ENCODE measurements around the gene MTMR2.
A peak's percentile ranks its signal among the peaks of the same experiment; 100 is the strongest.
"Not testable (repeated sequence)": the region's sequence is repeated elsewhere in the genome, so short reads cannot be mapped to it uniquely, and the experiment has no call there.

MTMR2 gene

DNA sequence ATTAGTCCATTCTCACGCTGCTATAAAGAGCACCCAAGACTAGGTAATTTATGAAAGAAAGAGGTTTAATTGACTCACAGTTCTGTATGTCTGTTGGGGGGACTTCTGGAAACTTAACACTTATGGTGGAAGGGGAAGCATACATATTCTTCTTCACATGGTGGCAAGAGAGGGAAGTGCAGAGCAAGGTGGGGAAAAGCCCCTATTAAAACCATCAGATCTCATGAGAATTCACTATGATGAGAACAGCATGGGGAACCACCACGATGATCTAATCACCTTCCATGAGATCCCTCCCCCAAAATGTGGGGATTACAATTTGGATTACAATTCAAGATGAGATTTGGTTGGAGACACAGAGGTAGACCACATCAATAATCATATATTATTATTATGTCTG is 107.9 kb downstream of the MTMR2 start:
- DNase-seq (ENCODE audit: low read depth in 2 of 2): no peak

DNA sequence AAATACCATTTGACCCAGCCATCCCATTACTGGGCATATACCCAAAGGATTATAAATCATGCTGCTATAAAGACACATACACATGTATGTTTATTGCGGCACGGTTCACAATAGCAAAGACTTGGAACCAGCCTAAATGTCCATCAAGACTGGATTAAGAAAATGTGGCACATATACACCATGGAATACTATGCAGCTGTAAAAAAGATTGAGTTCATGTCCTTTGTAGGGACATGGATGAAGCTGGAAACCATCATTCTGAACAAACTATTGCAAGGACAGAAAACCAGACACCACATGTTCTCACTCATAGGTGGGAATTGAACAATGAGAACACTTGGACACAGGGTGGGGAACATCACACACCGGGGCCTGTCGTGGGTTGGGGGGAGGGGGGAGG is 112.9 kb downstream of the MTMR2 start:
- not testable (repeated sequence) for DNase-seq (ENCODE audit: low read depth in 2 of 2)

DNA sequence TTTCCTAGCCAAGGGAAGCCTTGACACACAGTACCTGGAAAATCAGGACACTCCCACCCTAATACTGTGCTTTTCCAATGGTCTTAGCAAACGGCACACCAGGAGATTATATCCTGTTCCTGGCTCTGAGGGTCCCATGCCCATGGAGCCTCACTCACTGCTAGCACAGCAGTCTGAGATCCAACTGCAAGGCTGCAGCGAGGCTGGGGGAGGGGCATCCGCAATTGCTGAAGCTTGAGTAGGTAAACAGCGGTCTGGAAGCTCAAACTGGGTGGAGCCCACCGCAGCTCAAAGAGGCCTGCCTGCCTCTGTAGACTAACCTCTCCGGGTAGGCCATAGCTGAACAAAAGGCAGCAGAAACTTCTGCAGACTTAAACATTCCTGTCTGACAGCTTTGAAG is 117.4 kb downstream of the MTMR2 start:
- DNase-seq (ENCODE audit: low read depth in 2 of 2): not testable (repeated sequence)

DNA sequence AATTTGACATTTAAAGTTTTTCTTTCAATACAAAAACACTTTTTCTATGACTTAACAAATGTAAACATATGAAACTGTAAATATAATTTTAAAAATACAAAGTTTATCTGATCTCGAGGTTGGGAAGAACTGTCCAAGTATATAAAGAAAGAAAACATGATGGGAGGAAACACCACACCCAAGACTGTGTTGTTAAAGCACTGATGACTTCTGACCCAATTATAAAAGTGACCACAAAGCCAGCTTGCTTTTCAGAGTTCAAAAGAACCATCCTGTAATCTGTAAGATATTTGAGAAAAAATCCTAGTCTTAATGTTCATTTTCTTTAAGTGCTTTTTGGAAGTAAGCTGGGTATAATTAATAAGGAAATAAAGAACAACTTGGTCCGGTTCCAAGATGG is 118.0 kb downstream of the MTMR2 start:
- no peak for DNase-seq (ENCODE audit: low read depth in 2 of 2)

DNA sequence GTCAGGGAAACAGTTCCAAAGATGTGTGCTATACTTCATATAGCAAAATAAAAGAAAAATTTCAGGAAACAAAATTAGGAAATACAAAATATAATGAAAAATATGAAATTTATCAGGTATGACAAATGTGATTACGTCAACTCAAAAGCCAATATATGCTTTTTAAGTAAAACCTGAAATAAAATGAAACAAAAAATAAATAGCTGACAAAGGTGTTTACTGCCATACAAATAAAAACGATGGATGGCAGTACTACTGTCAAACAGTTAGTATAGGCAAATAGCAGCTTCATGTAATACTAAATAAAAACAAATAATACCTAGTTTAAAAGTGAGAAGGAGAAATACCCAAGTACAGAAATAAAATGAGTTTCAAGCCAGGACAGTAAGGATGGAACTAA is 119.9 kb downstream of the MTMR2 start:
- no peak for DNase-seq (ENCODE audit: low read depth in 2 of 2)

DNA sequence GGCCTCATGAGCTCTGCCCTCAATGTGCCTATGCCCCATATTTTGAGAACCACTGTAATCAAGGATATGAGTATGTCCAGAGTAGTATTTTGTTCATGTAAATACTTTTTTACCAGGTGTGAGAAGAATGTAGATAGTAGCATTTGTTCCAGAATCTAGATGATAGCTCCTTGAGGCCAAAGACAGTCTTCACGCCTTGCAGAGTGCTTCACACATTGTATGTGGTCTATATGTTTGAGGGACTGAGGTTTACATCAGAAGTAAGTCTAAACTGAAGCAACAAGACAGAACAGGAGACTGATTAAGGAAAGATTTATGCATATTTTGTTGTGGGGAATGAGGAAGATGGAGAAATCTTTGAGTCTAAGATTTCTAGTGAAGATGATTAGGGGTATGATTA is 121.1 kb downstream of the MTMR2 start:
- DNase-seq (ENCODE audit: low read depth in 2 of 2): no peak

DNA sequence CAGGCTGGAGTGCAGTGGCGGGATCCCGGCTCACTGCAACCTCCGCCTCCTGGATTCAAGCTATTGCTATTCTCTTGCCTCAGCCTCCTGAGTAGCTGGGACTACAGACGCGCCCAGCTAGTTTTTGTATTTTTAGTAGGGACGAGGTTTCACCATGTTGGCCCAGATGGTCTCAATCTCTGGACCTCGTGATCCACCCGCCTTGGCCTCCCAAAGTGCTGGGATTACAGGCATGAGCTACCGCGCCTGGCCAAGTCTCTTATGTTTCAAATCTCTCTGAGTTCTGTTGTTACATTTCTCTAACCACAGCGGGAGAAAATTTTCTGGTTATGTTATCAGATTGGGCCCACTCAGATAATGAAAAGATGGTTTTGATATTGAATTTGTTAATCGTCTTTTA is 123.5 kb downstream of the MTMR2 start:
- no peak for DNase-seq (ENCODE audit: low read depth in 2 of 2)

DNA sequence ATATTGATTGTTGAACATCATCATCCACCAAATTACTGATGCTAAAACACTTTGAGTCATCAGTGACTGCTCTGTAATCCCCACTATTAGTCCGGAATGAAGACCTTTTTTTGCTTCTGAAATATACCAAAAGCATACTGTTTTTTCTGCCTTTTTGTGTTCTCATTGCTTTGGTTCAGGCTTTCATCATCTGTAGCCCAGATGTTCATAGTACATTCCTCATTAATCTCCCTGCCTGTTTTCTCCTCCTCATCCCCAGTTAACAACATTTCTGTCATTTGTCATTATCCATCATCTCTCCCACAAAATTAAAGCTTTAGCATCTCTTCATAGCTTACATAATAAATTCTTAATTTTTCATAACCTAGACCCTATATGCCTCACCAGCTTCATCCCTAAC is 124.4 kb downstream of the MTMR2 start:
- no peak for DNase-seq (ENCODE audit: low read depth in 2 of 2)

DNA sequence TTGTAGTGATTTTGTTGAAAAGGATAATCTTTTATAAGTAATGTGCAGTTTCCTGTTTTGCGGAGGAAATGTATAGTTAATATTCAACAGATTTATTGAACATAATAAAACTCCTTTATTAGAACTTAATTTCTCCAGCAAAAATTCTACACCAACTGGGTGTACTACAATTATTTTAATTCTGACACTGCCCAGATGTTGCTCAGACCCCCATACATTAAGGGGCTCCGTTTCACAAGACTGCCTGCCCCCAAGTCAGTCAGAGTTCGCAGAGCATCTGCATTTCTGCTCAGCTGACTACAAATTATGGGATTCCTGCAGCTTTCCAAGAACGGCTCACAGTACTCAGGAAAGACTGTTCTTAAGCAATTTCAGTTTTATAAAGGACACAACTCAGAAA is 127.4 kb downstream of the MTMR2 start:
- DNase-seq (ENCODE audit: low read depth in 2 of 2): no peak

DNA sequence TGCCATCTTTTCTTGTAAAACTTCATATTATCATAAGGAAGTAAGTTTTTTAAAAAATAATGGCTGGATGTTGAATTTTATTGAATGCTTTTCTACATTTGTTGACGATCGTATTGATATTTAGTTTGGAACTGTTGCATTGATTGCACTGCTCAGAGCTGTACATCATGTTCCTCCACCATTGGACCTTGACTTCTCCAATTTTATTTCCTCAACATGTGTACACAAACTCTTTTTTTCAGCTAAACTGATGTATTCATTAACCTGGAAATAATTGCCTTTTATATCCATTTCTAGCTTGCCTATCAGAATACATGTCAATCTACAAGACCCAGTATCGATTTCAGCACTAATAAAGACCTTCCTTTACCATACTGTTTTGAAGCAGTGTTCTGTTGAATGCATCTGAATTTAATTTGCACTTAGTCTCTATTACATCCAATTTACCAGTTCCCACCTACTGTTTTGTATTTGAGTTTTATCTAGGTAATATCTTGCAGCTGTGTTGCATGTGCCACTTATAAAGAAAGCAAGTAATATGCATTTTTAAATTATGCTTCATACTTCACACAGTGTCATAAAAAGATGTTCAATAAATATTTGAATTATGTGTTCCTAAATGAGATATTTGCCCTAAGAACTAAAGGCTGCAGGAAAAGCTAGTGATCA is 128.1 kb downstream of the MTMR2 start:
- no peak for DNase-seq (ENCODE audit: low read depth in 2 of 2)

DNA sequence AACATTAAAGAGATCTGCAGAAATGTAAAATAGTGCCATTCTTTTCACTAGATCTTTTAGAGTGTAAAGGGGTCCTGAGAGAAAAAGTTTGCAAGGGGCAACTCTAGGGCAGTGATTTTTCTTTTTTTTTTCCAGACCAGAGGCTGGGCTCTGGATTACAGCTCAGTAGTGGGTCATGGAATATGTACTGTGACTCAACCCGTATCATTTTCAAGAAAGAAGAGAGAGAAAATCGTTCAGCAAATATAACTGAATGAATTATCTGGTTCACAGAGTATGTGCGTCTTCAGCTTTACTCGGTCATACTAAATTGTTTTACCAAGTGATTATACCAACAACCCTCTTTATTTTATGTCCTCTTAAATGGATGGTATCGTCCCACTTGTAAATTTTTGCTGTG is 129.8 kb downstream of the MTMR2 start:
- no peak for DNase-seq (ENCODE audit: low read depth in 2 of 2)

DNA sequence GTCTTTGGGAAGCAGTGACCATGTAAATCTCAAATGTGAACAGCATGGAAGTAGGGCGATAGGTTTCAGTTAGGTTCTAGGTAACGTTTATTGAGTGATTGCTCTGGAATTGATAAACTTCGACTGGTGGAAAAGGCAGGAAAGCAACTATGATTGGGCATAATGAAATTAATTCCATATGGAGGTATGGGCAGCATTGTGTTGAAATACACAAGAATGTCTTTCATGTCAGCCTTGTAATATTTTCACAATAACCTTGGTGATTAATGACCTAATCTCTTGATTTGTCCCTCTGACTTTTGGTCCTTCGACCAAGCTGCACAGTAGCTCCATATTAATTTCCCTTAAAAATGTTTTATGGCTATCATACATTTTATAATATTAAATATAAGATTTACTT is 130.8 kb downstream of the MTMR2 start:
- DNase-seq (ENCODE audit: low read depth in 2 of 2): no peak

DNA sequence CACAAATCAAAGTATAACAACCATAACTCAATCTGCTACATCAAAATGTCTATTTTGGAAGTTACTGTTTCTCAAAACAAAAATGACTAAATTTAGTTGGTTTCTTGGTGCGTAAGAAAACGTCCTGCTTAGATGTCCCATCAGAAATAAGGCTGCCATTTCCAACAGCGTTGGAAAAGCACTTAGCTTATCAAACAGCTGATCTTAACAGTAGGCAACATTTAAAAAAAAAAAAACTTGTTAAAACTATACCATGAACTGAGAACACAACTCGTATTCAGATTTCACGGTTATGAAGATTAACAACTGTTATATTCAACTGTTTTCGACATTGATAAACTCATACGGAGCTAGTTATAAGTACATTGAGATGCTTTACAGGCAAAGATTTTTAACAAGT is 131.2 kb downstream of the MTMR2 start:
- no peak for DNase-seq (ENCODE audit: low read depth in 2 of 2)

DNA sequence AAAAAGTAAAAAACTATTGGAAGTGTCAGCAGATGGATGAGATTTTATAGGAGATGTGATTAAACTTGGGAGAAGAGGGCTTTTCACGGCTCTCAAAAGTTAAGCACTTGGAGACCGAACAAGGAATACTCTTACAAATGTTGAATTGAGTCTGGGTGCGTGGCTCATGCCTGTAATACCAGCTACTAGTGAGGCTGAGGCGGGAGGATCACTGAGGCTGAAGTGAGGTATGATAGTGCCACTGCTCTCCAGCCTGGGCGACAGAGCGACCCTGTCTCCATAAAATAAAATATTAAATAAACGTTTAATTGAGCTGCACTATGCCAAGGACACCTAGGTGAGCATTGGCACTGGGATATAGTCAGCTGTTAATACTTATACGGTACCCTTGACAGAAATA is 131.7 kb downstream of the MTMR2 start:
- no peak for DNase-seq (ENCODE audit: low read depth in 2 of 2)

DNA sequence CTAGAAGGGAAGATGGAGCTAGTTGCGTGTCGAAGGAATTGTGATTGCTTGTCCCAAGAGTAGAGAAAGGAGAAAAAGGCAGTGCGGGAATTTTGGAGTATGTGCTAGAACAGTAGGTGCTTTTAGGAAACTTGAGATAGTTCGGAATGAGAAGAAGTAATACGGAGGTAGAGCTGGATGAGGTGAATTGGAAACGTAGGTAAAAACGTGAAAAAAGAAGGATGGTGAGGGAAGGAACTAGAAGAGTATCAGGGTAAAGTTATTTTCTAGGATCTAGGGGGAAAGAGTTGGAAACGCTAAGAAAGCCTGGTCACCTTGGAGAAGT is 132.2 kb downstream of the MTMR2 start:
- no peak for DNase-seq (ENCODE audit: low read depth in 2 of 2)

DNA sequence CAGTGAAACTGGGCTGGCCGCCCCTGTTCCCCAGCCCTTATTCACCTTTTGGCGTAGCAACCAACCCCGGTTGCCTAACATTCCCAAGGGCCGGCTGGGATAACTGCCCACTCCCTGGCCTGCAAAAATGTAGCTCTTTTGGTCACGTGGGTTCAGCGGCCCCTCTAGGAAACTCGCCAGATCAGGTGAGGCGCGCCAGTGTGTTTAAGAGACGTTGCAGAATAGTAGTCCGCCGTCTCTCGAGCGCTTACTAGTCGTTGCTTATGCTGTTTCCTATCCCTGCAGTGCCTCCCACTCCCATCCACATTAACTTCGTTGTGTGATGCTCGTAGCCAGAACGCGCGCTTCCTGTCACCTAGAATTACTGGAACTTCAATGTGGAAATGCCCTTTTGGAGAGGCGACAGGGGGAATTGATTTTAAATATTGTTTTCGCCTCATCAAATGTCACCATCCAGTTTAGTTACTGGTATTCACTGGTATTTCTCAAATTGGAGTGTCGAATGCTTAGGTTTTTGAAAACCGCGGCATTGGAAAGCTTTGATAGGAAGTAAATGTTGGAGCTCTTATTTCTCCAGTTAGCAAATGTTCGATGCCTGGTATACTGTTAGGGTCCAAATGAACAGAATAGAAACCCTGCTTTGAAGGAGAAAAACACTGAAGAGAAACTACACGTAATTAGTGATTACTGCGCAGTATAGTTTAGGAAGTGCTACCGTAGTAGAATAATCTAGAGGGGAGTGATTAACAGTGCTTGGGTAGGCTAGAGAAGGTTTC is 132.8 kb downstream of the MTMR2 start:
- peak; percentile 6 to 14 for DNase-seq (ENCODE audit: low read depth in 2 of 2)

DNA sequence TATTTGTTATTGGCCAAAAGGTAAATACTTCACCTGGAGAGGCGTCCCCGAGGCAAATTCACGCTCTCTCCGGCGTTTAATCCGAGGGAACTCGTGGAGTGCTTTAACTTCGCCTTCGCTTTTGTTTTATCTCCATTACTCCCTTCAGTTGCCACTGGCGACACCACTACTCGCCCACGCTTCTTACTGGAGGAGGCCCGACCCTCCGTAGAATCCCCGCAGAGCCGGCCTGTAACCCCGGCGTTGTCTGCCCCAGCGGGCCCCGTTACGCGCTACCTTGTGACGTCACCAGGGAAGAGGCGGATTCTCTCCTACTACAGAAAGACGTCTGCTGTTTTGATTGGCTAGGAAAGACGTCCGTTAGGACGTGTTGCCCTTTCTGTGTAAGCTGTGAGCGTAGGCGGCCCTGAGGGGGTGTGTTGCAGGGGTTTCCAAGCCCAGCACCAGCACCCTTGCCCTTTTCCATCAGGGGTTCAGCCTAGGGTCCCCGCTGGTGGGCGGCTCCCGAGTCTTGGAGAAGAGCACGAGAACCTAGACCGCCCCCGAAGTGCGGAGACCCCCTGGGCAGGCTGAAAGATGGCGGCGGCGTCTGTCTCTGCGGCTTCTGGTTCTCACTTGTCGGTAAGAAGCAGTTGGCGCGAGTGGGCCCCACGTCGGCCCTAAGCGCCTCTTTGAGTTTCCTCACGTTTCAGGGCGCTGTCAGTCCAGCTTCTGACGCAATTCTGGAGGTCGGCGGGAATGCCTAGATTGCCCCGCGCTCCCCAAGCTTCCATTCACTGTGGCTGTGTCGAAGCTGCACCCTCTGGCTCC is 133.6 kb downstream of the MTMR2 start, which contains the start of gene CEP57:
CEP57 (plus strand) TSS at position 376 of the 810 bp plus-strand sequence; CDS start at position 577, 201 bp downstream.
- DNase-seq (ENCODE audit: low read depth in 2 of 2): peak; percentile 84 to 88

DNA sequence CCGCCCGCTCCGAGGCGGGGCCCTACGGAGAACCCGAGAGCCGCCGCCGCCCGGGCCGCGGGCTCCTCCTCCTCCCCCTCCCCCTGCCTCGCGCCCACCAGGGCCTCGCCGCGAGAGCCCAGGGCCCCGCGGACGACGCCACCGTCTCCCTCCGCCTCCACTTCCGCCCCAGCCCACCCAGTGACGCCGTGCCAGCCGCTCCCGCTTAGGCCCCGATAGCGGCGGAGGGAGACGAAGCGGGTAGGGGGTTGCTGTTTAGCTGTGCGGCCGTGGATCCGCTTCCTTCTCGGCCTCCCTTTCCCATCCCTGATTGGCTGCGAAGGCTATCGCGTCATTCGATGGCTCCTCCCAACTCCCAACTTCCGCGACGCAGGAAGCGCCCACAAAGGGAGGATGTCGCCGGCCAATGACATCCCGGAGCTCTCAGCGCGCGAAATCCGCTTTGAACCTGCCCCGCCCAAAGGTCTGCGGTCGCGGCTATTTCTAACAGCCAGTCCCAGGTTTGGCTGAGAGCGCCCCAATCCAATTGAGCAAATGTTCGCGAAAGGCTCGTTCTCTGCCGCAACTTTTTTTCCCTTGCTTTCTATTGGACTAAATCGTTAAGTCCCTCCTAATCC is 134.3 kb downstream of the MTMR2 start, which contains the start of gene FAM76B:
FAM76B (minus strand) TSS at position 277 of the 617 bp plus-strand sequence. CDS start 304 bp downstream, outside the sequence.
- DNase-seq (ENCODE audit: low read depth in 2 of 2): peak; percentile 92 to 97

DNA sequence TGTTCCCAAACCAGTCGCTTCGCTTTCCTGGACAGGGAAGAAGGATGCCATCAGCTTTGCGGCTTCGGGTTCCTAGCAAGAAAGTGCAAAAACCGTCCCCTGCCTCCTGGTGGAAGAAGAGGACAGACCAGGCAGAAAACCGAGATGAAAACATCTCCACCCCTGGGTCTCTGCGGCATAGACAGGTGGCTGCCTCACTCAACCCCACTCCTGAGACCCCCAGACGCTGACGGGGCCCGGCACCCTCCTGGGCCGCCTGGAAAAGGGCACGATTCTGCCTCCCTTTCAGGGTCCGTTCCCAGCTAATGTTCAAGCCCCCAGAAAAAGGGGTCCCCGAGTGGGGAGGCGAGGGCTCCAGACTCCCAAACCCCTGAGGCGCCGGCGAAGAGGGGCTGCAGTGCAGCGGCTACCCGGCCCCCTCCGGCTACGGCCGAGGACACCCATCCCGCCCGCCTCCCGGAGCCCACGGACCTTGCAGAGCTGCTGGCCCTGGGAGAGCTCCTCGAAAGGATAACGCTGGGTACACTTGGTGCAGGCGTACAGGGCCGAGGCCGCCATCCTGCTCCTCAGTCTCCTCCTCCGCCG is 134.9 kb downstream of the MTMR2 start:
- peak; percentile 0 for DNase-seq (ENCODE audit: low read depth in 2 of 2)
